Stimulated activated CD4-positive, alpha-beta T cell treated with anti-CD3 and anti-CD28 coated beads, TNF-alpha, amount 100 ng/mL, for 24 hours (primary cell): ENCODE results near the gene CACFD1.
"Not testable (repeated sequence)": the region's sequence is repeated elsewhere in the genome, so short reads cannot be mapped to it uniquely, and the experiment has no call there.

Experiments used
- DNase-seq, 3 experiments: peaks; one replicate each; pipeline ENCODE4 v3.0.0-alpha.2; 2020; ENCODE audit warnings: low read depth in 3 of 3

Gene CACFD1

GRCh38 chr9:133440874-133441273 is 18.9 kb upstream of the CACFD1 start:
- DNase-seq: no peak

- DNase-seq: no peak
These were observed 18.2 kb upstream of the CACFD1 start for GRCh38 chr9:133441571-133441970.

- DNase-seq: no peak
These were observed 16.5 kb upstream of the CACFD1 start for GRCh38 chr9:133443248-133443647.

- DNase-seq: no peak
These were observed 15.8 kb upstream of the CACFD1 start for GRCh38 chr9:133443982-133444381.

GRCh38 chr9:133445293-133445969 is 14.3 kb upstream of the CACFD1 start:
- DNase-seq: no peak

GRCh38 chr9:133448487-133448972 is 11.2 kb upstream of the CACFD1 start:
- no peak for DNase-seq

GRCh38 chr9:133449760-133450159 is 10.0 kb upstream of the CACFD1 start:
- no peak for DNase-seq

- not testable (repeated sequence) for DNase-seq
These were observed 7.9 kb upstream of the CACFD1 start for GRCh38 chr9:133451865-133452264.

- DNase-seq: no peak
These were observed 7.2 kb upstream of the CACFD1 start for GRCh38 chr9:133452562-133452961.

- no peak for DNase-seq
These were observed 6.1 kb upstream of the CACFD1 start for GRCh38 chr9:133453651-133454050.

GRCh38 chr9:133454325-133454724 is 5.5 kb upstream of the CACFD1 start:
- no peak for DNase-seq

GRCh38 chr9:133454943-133455673 is 4.7 kb upstream of the CACFD1 start:
- DNase-seq: no peak

- DNase-seq: no peak
These were observed 3.8 kb upstream of the CACFD1 start for GRCh38 chr9:133455936-133456335.

- no peak for DNase-seq
These were observed 3.4 kb upstream of the CACFD1 start for GRCh38 chr9:133456409-133456808.

GRCh38 chr9:133457233-133457632 is 2.5 kb upstream of the CACFD1 start:
- DNase-seq: no peak

GRCh38 chr9:133457748-133458147 is 2.0 kb upstream of the CACFD1 start:
- DNase-seq: no peak

GRCh38 chr9:133458643-133459312 is 1.0 kb upstream of the CACFD1 start:
- no peak for DNase-seq

- no peak for DNase-seq
These were observed 812 bp downstream of the CACFD1 start for GRCh38 chr9:133460405-133461175.

- no peak for DNase-seq
These were observed 2.2 kb downstream of the CACFD1 start for GRCh38 chr9:133461975-133462374.

- DNase-seq: no peak
These were observed 3.6 kb downstream of the CACFD1 start for GRCh38 chr9:133463234-133463863.

- DNase-seq: no peak
These were observed 4.3 kb downstream of the CACFD1 start for GRCh38 chr9:133463864-133464615.
